WTC11 (cell line): Measurements from ENCODE around the gene GSG1L. TPM values are rescaled to one million over a fixed set of nuclear protein-coding genes. Genes with fewer than 3 reads are reported as not detected.

Experiments
- ATAC-seq: fragments of 200-7000 bp; cut with Tn5 transposase; 2 replicates; pipeline ENCODE4 v1.10.0; 2021; ENCODE audit warnings: mild to moderate bottlenecking, moderate library complexity
- CTCF ChIA-PET: fragments of 300-600 bp; sonication (Branson Sonifier 250); formaldehyde crosslinking; loops from one replicate; lab custom pipeline; 2021; ENCODE audit warnings: antibody characterized with exemption; lab: Charles Lee
- POLR2A ChIA-PET: fragments of 350-600 bp; sonication (Branson Sonifier 250); formaldehyde crosslinking; loops from one replicate; lab custom pipeline; 2021; ENCODE audit warnings: antibody characterized with exemption; lab: Charles Lee
- DNase-seq: peaks from one replicate; pipeline ENCODE4 v3.0.0; 2021; ENCODE audit warnings: low spot score
- H3K27ac Mint-ChIP-seq: 2 replicates; pipeline ENCODE4 v1.8.0; 2021; ENCODE audit warnings: mixed read lengths
- H3K27me3 Mint-ChIP-seq: 2 replicates; pipeline ENCODE4 v1.8.0; 2021; ENCODE audit warnings: low read depth, mild to moderate bottlenecking, moderate library complexity, mixed read lengths
- H3K36me3 Mint-ChIP-seq: 2 replicates; pipeline ENCODE4 v1.8.0; 2021; ENCODE audit warnings: mixed read lengths
- H3K4me1 Mint-ChIP-seq: 2 replicates; pipeline ENCODE4 v1.8.0; 2022; ENCODE audit warnings: mixed read lengths
- H3K4me3 Mint-ChIP-seq: 2 replicates; pipeline ENCODE4 v1.8.0; 2021; ENCODE audit warnings: mild to moderate bottlenecking, moderate library complexity, mixed read lengths
- H3K9me3 Mint-ChIP-seq: 2 replicates; pipeline ENCODE4 v1.8.0; 2021; ENCODE audit warnings: mixed read lengths
- ATF2 ChIP-seq: sonication (generic); formaldehyde crosslinking; IDR thresholded peaks from 2 replicates; pipeline ENCODE4 v1.8.1; 2022; ENCODE audit warnings: low read depth, missing genetic modification reagents, borderline replicate concordance
- ATF6 ChIP-seq: sonication (generic); formaldehyde crosslinking; IDR thresholded peaks from 2 replicates; pipeline ENCODE4 v1.8.1; 2023; ENCODE audit warnings: mild to moderate bottlenecking, missing genetic modification reagents
- E2F5 ChIP-seq: sonication (generic); formaldehyde crosslinking; IDR thresholded peaks from 2 replicates; pipeline ENCODE4 v1.8.1; 2022; ENCODE audit warnings: mild to moderate bottlenecking, moderate library complexity, missing genetic modification reagents
- ESRRA ChIP-seq: sonication (generic); formaldehyde crosslinking; IDR thresholded peaks from 2 replicates; pipeline ENCODE4 v1.8.1; 2022; ENCODE audit warnings: mild to moderate bottlenecking, missing genetic modification reagents, borderline replicate concordance
- ETV6 ChIP-seq: sonication (generic); formaldehyde crosslinking; IDR thresholded peaks from 2 replicates; pipeline ENCODE4 v1.8.1; 2022; ENCODE audit warnings: mild to moderate bottlenecking, missing genetic modification reagents
- FOXJ3 ChIP-seq: sonication (generic); formaldehyde crosslinking; IDR thresholded peaks from 2 replicates; pipeline ENCODE4 v1.9.0; 2021; ENCODE audit warnings: missing genetic modification reagents, mild to moderate bottlenecking, borderline replicate concordance
- FOXP1 ChIP-seq: sonication (generic); formaldehyde crosslinking; IDR thresholded peaks from 2 replicates; pipeline ENCODE4 v1.8.0; 2022; ENCODE audit warnings: missing genetic modification reagents, mild to moderate bottlenecking, moderate library complexity, borderline replicate concordance
- GRHL2 ChIP-seq: fragments of 250-450 bp; sonication (Bioruptor Pico); IDR thresholded peaks from 2 replicates; pipeline ENCODE4 v1.8.0; 2022; ENCODE audit warnings: mild to moderate bottlenecking, moderate library complexity; ENCODE audit not compliant: insufficient replicate concordance, severe bottlenecking
- IRF2 ChIP-seq: sonication (generic); formaldehyde crosslinking; IDR thresholded peaks from 2 replicates; pipeline ENCODE4 v1.8.0; 2022; ENCODE audit warnings: low read depth, missing genetic modification reagents, borderline replicate concordance
- MAX ChIP-seq: sonication (generic); formaldehyde crosslinking; IDR thresholded peaks from 2 replicates; pipeline ENCODE4 v1.8.0; 2022; ENCODE audit warnings: mild to moderate bottlenecking, missing genetic modification reagents
- MYBL2 ChIP-seq: sonication (generic); formaldehyde crosslinking; IDR thresholded peaks from 2 replicates; pipeline ENCODE4 v1.8.1; 2023; ENCODE audit warnings: mild to moderate bottlenecking, moderate library complexity, missing genetic modification reagents
- NFE2L1 ChIP-seq: sonication (generic); formaldehyde crosslinking; IDR thresholded peaks from 2 replicates; pipeline ENCODE4 v1.8.1; 2023; ENCODE audit warnings: missing genetic modification reagents
- NFYB ChIP-seq: sonication (generic); formaldehyde crosslinking; conservative IDR thresholded peaks from 2 replicates; pipeline ENCODE4 v1.8.0; 2022; ENCODE audit warnings: low read depth, missing genetic modification reagents
- OVOL2 ChIP-seq: fragments of 250-450 bp; sonication (Bioruptor Pico); IDR thresholded peaks from 2 replicates; pipeline ENCODE4 v1.9.0; 2021; ENCODE audit warnings: mild to moderate bottlenecking, borderline replicate concordance
- STAT6 ChIP-seq: sonication (generic); formaldehyde crosslinking; conservative IDR thresholded peaks from 2 replicates; pipeline ENCODE4 v1.8.1; 2023; ENCODE audit warnings: mild to moderate bottlenecking, low read depth, missing genetic modification reagents, moderate library complexity
- ZBTB43 ChIP-seq: sonication (generic); formaldehyde crosslinking; IDR thresholded peaks from 2 replicates; pipeline ENCODE4 v1.8.1; 2023; ENCODE audit warnings: mild to moderate bottlenecking, missing genetic modification reagents
- ZMAT4 ChIP-seq: fragments of 250-450 bp; sonication (Bioruptor Pico); IDR thresholded peaks from 2 replicates; pipeline ENCODE4 v1.9.0; 2021; ENCODE audit warnings: mild to moderate bottlenecking
- ZNF232 ChIP-seq: sonication (generic); formaldehyde crosslinking; IDR thresholded peaks from 2 replicates; pipeline ENCODE4 v1.8.0; 2022; ENCODE audit warnings: mild to moderate bottlenecking, missing genetic modification reagents
- ZNF416 ChIP-seq: fragments of 250-450 bp; sonication (Bioruptor Pico); IDR thresholded peaks from 2 replicates; pipeline ENCODE4 v1.9.0; 2021; ENCODE audit warnings: mild to moderate bottlenecking, inconsistent platforms
- ZNF512 ChIP-seq: sonication (generic); formaldehyde crosslinking; IDR thresholded peaks from 2 replicates; pipeline ENCODE4 v1.8.1; 2022; ENCODE audit warnings: missing genetic modification reagents, borderline replicate concordance
- ZNF671 ChIP-seq: fragments of 250-450 bp; sonication (Bioruptor Pico); IDR thresholded peaks from 2 replicates; pipeline ENCODE4 v1.8.0; 2021; ENCODE audit warnings: mild to moderate bottlenecking
- total RNA-seq: library from RNA; stranded (reverse); gene quantifications from 3 replicates; pipeline ENCODE4 v1.2.3, GENCODE V29; 2021

The GSG1L gene
- total RNA-seq, 1 experiment from 2014 or later, result 0.28 TPM

- H3K36me3 Mint-ChIP-seq, result no peaks in the 10 kb centered on the region
- DNase-seq (no peak), ATAC-seq (no peak)
- H3K9me3 Mint-ChIP-seq, result peaks cover 8% of the 10 kb centered on the region
- no peak overlapping the region for H3K27ac Mint-ChIP-seq
- ChIA-PET POLR2A (no interaction called here), CTCF (interaction anchor here (0.8 kb wide), 1 partner anchor 85 kb away, joined by 3 read pairs; no protein-coding TSS in a partner anchor)
- no peaks in the 10 kb centered on the region for H3K4me1 Mint-ChIP-seq
- no peak overlapping the region for H3K4me3 Mint-ChIP-seq
- TF ChIP-seq MYBL2 (no peak), ESRRA (CRISPR knock-in tag) (no peak), ATF6 (CRISPR knock-in tag) (no peak), ATF2 (CRISPR knock-in tag) (no peak), FOXP1 (no peak), ZNF232 (CRISPR knock-in tag) (no peak), IRF2 (CRISPR knock-in tag) (no peak), OVOL2 (CRISPR knock-in tag) (no peak), FOXJ3 (no peak), ZNF671 (CRISPR knock-in tag) (no peak), GRHL2 (no peak), MAX (CRISPR knock-in tag) (no peak), E2F5 (no peak), ZNF416 (no peak)
- no peaks in the 10 kb centered on the region; the same call in none of the 2 replicates for H3K27me3 Mint-ChIP-seq
Observed at GRCh38 chr16:27985981-27986380, 77.5 kb downstream of the GSG1L start.

GRCh38 chr16:27984121-27984520, 79.4 kb downstream of the GSG1L start:
- CTCF ChIA-PET, result no interaction called here
- POLR2A ChIA-PET, result no interaction called here
- no peak overlapping the region for H3K4me3 Mint-ChIP-seq
- H3K27ac Mint-ChIP-seq, result no peak overlapping the region
- no peaks in the 10 kb centered on the region for H3K36me3 Mint-ChIP-seq
- ATAC-seq, result no peak
- no peaks in the 10 kb centered on the region; the same call in none of the 2 replicates for H3K27me3 Mint-ChIP-seq
- TF ChIP-seq E2F5 (no peak), NFE2L1 (CRISPR knock-in tag) (no peak)
- peaks cover 8% of the 10 kb centered on the region for H3K9me3 Mint-ChIP-seq
- H3K4me1 Mint-ChIP-seq, result no peaks in the 10 kb centered on the region
- no peak for DNase-seq

- peaks cover 8% of the 10 kb centered on the region for H3K9me3 Mint-ChIP-seq
- H3K36me3 Mint-ChIP-seq, result no peaks in the 10 kb centered on the region
- POLR2A ChIA-PET, result no interaction called here
- no peaks in the 10 kb centered on the region for H3K4me1 Mint-ChIP-seq
- H3K27ac Mint-ChIP-seq, result no peak overlapping the region
- CTCF ChIA-PET, result no interaction called here
- no peak overlapping the region for H3K4me3 Mint-ChIP-seq
- no peaks in the 10 kb centered on the region; the same call in none of the 2 replicates for H3K27me3 Mint-ChIP-seq
- no peak for DNase-seq
- ATAC-seq, result no peak
- TF ChIP-seq ZBTB43 (CRISPR knock-in tag) (no peak), STAT6 (CRISPR knock-in tag) (no peak), NFYB (CRISPR knock-in tag) (no peak), ZNF512 (CRISPR knock-in tag) (no peak), ZMAT4 (CRISPR knock-in tag) (no peak), NFE2L1 (CRISPR knock-in tag) (no peak), ETV6 (CRISPR knock-in tag) (no peak)
Observed at GRCh38 chr16:27983244-27983643, 80.3 kb downstream of the GSG1L start.
